NT2/D1 (cell line): ENCODE measurements around the gene RYK.

Source experiments
- SUZ12 ChIP-seq: IDR thresholded peaks from 2 replicates; pipeline ENCODE4 v1.6.1; 2011; ENCODE audit not compliant: insufficient read length, insufficient read depth; ENCODE audit errors: extremely low read depth
- YY1 ChIP-seq: IDR thresholded peaks from 2 replicates; pipeline ENCODE4 v1.6.1; 2011; ENCODE audit not compliant: insufficient read length, insufficient read depth
- ZNF274 ChIP-seq: IDR thresholded peaks from 2 replicates; pipeline ENCODE4 v1.6.1; 2011; ENCODE audit warnings: mild to moderate bottlenecking, low read depth, low read length

DNA sequence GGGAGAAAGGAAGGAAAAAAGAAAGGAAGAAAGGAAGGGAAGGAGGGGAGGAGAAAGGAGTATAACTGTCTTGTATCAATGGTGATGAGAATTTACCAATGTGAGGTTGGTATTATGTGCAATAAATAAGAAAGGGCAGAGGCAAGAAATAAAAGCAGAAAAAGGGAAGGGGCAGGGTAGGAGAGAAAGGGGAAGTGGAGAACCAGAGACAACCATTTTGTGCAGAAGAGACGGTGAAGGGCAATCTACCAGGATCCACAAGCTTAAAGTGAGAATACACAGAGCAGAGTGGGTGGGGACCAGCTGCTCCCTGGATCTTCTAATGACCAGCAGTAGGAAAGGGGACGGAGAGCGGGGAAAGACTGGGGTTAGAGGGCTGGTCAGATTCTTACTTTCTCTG, 114.1 kb downstream of the RYK start:
- TF ChIP-seq ZNF274 (no peak), YY1 (no peak), SUZ12 (no peak)
